ENCODE results near the gene LSM11.

GRCh38 chr5:157732596-157733262, 10.8 kb upstream of the LSM11 start:
- TF ChIP-seq, protein P1, sequence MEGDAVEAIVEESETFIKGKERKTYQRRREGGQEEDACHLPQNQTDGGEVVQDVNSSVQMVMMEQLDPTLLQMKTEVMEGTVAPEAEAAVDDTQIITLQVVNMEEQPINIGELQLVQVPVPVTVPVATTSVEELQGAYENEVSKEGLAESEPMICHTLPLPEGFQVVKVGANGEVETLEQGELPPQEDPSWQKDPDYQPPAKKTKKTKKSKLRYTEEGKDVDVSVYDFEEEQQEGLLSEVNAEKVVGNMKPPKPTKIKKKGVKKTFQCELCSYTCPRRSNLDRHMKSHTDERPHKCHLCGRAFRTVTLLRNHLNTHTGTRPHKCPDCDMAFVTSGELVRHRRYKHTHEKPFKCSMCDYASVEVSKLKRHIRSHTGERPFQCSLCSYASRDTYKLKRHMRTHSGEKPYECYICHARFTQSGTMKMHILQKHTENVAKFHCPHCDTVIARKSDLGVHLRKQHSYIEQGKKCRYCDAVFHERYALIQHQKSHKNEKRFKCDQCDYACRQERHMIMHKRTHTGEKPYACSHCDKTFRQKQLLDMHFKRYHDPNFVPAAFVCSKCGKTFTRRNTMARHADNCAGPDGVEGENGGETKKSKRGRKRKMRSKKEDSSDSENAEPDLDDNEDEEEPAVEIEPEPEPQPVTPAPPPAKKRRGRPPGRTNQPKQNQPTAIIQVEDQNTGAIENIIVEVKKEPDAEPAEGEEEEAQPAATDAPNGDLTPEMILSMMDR (IDR thresholded peaks at IDR 0.05; ENCODE audit: borderline replicate concordance, extremely low read depth, low read length, poor library complexity, severe bottlenecking): no peak
- TF ChIP-seq EZH2 (IDR thresholded peaks at IDR 0.05; ENCODE audit: borderline replicate concordance, low read depth, low read length, severe bottlenecking): no peak

Data from DND-41 (cell line).